SIG-M5 (cell line): ENCODE measurements around the gene ETFB.
"Not testable (repeated sequence)": the region's sequence is repeated elsewhere in the genome, so short reads cannot be mapped to it uniquely, and the experiment has no call there.

Source experiments
- DNase-seq: peaks from one replicate; lab custom pipeline; 2025; lab: John Stamatoyannopoulos, UW

The ETFB gene

GRCh38 chr19:51365965-51366388 lies at the start of gene ETFB:
TSS of gene ETFB (minus strand) at chr19:51366388. CDS start at chr19:51366326, 62 bp downstream.
- DNase-seq: no peak

DNA sequence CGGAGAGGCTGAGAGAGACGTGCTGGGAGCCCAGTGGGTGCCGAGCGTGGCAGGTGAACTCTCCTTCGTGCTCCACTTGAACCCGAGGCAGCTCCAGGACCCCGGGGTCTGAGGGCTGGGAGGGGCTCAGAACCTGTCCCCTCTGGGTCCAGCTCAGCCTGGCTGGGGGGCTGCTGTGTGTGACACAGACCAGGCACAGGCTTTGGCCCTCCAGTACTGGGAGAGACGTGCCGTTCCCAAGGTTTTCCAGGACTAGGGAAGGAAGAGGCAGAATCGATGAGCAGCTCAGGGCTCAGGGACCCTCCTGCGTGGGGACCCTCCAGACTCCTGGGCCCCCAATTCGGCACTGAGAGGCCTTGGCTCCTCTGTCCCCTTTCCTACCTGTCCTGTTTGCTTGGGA lies 49.0 kb upstream of the ETFB start:
- no peak for DNase-seq

GRCh38 chr19:51410950-51411748 lies 45.0 kb upstream of the ETFB start:
- no peak for DNase-seq

GRCh38 chr19:51407511-51408131 lies 41.4 kb upstream of the ETFB start:
- DNase-seq: peak; percentile 48

DNA sequence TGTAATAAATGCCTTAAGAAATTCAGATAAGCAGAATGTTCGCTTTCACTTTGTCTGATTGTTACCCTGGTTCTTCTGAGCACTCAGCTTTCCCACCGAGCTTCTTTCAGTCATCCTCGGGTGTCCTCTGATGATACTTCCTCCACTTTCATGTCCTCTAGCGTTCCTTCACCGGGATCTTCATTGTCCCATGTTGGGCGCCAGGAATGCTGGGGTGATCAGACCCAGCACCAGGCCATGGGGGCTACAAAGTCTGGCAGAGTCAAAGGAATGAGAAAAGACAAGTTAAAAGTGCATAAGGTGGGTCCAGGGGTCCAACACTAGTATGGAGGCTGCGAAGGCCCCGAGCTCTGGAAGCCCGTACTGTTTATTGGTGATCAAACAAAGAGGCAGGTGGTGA lies 35.9 kb upstream of the ETFB start:
- DNase-seq: no peak

GRCh38 chr19:51399936-51400335 lies 33.7 kb upstream of the ETFB start:
- not testable (repeated sequence) for DNase-seq

GRCh38 chr19:51399231-51399630 lies 33.0 kb upstream of the ETFB start:
- DNase-seq: no peak

DNA sequence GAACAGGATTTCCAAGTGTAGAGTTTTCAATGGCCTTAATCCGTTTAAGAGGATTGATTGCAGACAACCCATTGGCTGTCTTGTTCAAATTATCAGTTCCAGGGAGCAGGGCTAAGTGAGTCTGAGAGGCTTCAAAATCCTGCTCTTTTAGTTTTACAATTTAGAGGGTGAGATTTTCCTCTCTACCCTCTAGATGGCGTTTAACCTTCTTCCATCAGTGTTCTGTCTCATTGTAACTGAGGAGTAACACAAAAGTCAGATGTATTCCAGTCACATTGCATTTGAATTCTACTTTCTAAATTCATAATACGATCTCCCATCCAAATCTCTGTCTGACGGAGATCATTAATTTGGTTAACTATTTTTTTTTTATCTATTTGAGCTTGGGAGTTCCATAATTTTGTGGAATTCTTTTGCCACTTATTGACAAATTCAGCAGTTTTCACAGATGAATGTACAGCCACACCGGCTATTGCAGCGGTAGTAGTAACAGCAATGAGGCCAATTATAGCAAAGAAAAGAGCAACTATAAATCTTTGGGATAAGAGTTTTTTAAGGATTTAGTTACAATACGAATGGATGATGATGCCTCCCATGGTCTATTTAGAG lies 32.0 kb upstream of the ETFB start:
- DNase-seq: no peak

GRCh38 chr19:51397453-51397852 lies 31.3 kb upstream of the ETFB start:
- DNase-seq: not testable (repeated sequence)

GRCh38 chr19:51396175-51396574 lies 30.0 kb upstream of the ETFB start:
- no peak for DNase-seq

- peak; percentile 94 for DNase-seq
Measured at GRCh38 chr19:51394050-51394836, 28.1 kb upstream of the ETFB start.

DNA sequence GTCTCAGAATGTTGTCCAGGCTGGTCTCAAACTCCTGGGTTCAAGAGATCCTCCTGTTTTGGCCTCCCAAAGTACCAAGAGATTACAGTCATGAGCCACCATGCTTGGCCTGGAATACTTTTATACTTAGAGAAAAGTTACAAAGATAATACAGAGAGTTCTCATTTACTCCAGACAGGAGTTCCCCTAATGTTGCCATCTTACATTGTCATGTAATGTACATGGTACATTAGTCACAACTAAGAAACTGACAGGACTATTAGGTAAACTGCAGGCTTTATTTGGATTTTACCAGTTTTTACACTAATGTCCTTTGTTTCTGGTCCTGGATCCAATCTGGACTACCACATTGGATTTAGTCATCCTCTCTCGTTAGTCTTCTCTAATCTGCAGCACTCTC lies 26.5 kb upstream of the ETFB start:
- DNase-seq: no peak

DNA sequence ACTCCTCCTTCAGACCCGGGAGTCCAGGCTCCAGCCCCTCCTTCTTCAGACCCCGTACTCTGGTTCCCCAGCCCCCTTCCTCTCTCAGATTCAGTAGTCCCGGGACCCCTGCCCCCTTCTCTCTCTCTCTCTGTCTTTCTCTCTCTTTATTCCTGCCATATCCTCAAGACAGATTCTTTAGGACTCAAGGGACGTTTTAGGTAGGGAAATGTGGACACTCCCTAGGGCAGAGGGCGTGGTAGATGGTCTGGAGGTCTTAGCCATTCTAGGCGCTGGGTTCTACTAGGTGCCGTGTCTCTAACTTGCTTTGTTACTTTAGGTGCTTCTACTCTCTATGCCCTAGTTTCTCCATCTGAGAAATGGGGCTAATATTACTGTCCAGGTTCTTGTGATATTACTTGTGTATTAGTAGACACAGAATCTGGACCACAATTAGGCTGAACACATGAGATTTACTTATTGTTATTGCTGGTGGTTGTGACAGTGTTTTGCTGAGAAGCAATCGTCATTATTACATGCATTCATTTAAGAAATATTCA lies 25.0 kb upstream of the ETFB start:
- DNase-seq: no peak

DNA sequence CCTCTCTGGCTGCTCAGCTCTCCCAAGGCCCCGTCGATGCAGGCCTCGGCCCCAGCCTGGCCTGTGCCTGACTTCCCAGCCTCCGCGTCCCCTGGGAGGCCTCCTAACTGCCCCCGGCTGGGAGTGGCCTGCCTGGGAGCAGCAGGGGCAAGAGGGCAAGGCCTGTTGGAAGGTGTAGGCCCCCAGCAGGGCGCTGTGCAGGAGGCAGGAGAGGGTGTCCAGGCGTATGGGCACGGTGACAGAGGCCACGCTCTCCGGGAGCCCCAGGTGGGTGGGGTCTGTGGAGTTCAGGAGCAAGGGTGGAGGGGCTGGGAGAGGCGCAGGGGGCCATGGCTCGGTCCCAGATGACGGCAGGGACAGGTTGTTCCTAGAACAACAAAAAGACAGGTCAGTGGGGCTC lies 23.0 kb upstream of the ETFB start:
- no peak for DNase-seq

- no peak for DNase-seq
Measured at GRCh38 chr19:51387924-51388389, 21.8 kb upstream of the ETFB start, which contains the start of gene LIM2. TSS of gene LIM2 (minus strand) at chr19:51387974. CDS start at chr19:51387443, 531 bp downstream.

DNA sequence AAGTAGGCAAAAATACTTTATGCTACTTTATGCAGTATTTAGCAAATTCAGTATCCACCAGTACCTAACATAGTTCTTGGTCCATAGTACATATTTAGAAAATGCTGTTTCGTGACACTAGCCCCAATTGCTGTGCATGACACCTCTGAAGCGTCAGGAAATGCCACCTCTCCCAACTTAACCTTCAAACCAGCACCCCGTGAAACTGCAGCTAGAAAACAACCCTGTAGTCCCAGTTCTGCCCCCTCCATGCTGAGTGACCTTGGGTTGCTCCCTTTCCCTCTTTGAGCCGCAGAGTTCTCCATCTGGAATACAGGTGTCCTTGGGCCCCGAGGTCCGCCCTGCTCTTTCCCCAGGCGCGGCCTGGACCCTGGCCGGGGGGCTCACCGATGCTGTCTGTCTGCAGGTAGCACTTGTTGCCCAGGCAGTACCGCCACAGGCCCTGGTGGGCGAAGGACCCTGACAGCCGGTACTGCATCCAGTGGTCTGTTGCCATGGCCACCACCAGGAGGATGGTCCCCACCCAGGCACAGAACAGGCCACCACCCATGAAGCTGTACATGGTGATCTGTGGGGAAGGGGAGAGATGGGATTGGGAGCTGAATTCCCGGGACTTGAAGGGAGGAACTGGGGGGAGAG lies 20.8 kb upstream of the ETFB start:
- DNase-seq: no peak

GRCh38 chr19:51382004-51382403 lies 15.8 kb upstream of the ETFB start:
- no peak for DNase-seq

- DNase-seq: no peak
Measured at GRCh38 chr19:51380379-51380778, 14.2 kb upstream of the ETFB start.

GRCh38 chr19:51377422-51377821 lies 11.2 kb upstream of the ETFB start:
- DNase-seq: no peak

- no peak for DNase-seq
Measured at GRCh38 chr19:51375504-51376221, 9.5 kb upstream of the ETFB start.
